GM15510 (cell line): ENCODE measurements around the gene SEMA4C.

Experiments used
- POLR2A ChIP-seq: IDR thresholded peaks from 3 replicates; pipeline ENCODE4 v1.6.1; 2011; ENCODE audit warnings: borderline replicate concordance; ENCODE audit not compliant: insufficient read length; ENCODE audit errors: extremely low read depth

SEMA4C gene

DNA sequence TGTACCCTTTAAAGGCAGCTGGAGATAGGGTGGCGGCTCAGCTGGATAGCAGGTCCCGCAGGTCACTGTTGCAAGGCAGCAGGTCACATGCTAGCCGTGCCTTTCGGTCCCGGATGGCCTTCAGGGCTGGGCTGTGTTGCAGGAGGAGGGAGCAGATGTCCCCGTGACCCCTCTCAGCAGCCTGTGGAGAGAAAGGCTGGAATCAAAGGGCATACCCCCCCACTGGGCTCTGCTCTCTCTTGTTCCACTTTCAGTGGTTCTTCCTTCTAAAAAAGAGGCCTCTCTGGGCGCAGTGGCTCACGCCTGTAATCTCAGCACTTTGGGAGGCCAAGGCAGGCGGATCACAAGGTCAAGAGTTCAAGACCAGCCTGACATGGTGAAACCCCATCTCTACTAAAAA, 21.6 kb downstream of the SEMA4C start:
- no peak for TF ChIP-seq POLR2A

DNA sequence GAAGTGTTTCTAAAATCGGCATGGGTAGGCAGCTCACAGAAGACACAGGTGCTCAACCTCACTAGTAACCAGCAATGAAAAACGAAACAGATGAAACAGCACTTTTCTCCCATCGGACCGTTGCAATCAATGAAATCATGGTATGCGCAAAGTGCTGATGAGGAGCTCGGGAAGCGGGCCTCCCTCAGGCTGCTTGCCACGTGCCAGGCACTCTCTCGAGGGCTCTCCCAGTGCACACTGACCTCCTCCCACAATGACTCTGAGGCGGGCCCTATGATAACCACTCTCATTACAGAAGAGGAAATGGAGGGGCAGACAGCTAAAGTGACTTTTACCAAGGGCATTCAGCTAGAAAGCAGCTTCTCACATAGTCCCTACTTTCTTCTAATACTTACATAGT, 22.3 kb downstream of the SEMA4C start:
- TF ChIP-seq POLR2A = no peak

DNA sequence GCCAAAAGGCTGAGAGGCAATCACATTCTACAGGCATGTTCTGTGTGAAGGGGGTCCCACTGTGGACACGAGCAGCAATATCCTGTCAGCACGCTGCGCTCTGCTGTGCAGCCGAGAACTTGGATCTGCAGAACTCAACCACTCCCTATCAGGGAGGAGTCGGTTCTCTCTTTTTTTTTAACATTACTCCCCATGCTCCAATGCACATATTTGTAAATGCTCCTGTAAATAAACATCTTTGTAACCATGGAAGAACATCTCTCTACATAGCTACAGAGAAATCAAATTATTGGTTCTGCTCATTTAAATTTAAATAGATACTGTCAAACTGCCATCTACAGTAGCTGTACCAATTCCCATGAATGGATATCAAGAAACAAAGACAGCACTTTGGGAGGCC, 23.1 kb downstream of the SEMA4C start:
- TF ChIP-seq POLR2A = no peak

DNA sequence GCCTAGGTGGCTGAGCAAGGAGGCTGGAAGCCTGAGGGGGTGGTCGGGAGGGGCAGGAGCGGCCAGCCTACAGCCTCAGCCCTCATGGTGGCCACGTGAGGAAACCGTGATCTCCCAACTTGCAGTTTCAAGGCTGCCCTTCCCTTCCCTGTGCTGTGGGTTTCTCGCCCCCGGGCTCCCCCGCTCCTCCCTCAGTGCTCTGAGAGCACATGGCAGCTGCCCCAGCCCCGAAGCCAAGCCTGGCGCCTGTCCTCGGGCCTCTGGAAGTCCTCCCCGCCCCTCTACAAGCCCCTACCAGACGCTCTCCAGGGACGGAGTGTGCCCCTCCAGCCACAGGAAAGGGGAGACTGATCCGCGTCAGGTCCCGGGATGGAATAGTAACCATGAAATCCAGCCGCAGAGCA, 25.5 kb downstream of the SEMA4C start:
- no peak for TF ChIP-seq POLR2A

DNA sequence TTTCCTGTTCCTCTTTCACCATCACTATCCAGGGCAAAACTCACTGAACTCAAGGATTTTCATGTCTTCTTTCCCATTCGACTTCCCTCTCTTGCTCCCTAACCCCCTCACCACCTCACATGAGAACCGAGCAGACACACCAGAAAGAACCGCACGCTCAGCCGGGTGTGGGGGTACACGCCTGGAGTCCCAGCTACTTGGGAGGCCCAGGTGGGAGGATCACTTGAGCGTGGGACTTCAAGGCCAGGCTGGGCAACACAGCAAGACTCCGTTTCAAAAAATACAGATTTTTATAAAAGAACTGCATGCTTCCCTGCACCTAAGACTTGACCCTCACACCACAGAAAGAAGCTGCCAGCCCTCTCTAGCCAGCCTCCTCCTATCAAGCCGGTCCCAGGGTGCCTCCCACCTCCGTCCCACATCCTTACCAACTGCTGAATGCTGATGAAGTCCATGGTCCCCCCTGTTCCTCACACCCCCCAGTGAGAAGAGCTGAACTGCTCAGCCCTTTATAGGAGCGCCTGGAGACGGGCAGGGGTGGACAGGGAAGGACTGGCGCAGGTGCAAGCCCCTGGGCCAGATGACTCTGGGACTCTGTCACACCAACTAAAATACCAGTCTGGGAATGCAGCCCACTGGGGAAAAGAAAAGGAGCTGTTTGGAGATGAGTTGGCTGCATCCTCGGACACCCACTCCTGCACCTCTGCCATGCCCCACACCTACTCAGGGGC, 26.2 kb downstream of the SEMA4C start, which contains the start of gene ANKRD23:
Gene ANKRD23, minus strand, starts transcription at position 484 of the 731 bp plus-strand sequence. Its CDS starts 29 bp downstream, at position 455.
- TF ChIP-seq POLR2A = no peak

DNA sequence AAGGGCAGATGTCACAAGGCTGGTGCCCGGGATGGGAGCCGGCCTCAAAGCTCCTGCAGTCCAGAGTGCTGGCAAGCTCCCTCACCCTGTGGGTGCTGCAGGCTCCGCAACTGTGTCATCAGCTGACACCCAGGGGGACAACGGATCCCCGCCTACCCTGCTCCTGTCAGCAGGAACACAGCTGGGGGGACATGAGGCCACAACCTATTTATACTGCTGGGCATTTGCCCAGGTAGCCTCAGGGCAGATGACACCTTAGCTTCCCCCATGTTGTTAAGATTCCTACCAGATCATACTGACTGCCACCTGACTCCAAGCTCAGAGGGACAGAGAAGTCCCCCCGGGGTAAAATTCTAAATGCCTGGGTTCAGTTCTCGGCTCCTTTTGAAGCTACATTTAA, 27.3 kb downstream of the SEMA4C start:
- no peak for TF ChIP-seq POLR2A

DNA sequence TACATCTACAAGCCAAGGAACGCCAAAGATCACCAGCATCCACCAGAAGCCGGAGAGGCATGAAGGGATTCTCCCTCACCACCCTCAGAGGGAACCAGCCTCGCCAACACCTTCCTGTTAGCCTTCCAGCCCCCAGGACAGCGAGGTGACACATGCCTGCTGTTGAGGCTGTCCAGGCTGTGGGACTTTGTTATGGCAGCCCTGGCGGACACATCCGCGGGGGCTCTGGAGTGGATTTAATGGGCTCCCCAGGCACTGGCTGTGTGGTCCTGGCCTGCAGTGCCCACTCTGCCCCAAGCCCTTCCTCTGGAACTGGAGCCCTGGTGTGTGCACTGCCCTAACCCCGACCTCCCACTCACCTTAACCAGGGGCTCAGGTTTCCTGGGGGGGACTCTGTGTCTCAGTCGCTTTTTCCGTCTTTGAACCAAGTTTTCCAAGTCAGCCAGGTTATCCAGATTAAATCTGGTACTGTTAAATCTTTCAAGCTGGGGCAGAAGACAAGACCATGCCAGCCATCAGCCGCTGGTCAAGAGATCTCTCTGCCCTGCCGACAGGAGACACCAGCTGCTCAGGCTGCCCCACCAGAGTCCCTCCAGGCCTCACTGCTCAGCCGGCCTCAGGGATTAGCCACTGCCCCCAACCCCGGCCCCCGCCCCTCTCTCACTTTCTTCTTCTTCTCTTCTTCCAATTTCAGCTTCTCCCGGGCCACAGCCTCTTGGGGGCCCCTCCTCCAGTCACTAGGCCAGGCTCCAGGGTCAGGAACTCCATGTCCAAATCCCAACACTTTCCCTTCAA, 28.0 kb downstream of the SEMA4C start:
- TF ChIP-seq POLR2A = no peak

DNA sequence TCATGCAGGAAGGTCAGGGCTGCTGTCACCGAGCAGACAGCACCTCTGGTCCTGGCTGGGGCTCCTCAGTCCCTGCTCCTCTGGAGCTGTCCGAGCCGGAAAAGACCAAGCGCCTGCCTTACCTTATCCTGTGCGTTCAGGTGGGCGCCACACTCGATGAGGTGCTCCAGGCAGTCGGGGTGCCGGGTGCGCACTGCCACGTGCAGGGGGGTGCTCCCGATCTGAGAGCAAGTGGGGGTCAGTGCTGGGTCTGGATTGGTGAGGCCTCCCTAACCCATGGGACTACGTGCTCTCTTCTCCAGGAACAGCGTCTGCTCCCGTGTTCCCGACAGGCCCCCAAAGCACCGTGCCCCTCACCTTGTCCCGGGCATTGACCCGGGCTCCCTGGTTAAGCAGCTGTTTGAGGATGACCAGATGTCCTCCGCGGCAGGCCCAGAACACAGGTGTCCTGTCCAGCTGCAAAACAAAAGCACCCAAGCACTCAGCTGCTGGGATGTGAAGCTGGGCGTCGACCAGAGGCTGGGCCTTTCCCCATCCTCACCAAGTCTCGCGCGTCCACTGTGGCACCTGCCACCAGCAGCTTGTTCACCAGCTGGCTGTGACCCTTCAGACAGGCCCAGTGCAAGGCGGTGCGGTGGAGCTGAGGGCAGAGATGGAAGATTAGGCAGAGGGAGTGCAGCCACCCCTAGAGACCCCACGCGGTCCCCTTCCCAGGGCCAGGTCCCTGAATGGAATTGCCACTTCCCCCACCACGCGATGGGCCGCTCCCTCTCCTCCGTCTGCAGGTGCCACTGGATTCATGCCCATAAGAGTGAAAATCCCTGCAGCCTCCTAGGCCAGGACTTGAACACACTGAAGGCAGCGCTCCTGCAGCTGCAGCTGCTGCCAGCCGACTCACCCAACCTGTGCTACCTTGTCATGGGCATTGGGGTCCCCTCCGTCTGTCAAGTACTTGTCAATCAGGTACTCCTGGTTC, 29.7 kb downstream of the SEMA4C start:
- TF ChIP-seq POLR2A = no peak

DNA sequence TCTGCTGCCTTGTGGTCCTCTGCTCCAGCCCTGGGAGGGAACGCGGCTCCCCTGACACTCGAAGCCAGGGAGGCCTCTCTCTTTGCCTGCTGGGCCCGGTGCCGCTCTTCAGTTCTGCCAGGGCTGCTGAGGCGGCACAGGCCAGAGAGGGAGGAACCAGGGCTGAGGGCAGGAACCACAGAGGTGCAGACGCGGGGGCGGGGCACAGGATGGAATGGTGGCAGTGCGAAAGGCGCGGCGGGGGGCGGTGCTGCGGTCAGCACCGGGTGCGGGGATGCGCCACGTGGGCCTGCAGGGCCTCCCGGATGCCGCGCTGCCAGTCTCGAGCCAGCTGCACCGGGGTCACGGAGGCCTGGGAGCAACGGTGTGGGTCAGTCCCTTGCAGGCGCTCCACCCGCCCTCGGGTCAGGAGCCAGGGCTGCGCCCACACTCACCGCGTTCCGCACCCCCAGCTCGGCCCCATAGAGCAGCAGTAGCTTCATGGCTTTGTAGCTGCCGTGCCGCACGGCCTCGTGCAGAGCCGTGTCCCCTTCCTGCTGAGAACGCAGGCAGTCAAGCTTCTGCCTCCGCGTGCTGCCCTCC, 30.5 kb downstream of the SEMA4C start:
- TF ChIP-seq POLR2A = no peak

DNA sequence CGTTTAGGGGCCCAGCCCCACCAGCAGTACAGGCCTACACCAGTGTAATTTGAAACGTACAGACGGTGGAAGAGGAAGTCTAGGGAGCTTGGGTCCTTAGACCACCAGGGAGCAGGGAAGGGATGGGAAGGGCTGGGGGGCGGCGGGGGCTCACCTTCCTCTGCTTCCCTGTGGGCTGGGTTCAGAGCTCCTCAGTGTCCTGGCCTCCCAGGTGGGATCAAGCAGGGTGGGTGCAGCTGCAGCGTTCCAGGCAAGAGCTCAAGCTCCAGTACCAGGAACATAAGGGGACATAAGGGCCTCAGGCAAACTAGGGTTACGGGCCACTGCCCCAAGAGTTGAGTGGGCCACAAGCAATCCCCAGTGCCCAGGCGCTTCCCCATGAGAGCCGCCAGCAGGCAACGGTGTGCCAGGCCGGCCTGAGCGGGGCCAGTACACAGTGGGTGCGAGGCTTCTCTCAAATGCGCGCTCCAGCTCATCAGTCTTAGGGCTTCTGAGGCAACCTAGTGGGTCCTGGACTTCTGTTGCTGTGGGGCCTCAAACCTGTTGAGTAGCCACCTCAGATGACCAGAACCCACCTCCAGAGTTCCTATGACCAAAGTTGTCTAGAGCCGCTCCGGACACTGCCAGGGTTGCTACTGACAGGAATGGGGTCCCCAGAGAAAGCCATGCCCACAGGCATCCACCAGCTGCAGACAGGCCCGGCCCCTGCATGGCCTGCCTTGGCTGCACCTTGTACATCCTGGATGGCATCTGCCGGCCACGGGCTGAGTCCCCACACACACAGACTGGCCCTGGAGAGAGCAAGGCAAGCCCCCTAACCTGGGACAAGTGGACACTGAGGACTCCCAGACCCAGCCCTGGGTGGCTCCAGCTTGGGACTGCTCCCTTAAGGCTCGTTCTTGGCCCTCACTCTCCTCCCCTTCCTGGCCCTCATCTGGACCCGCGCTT, 31.3 kb downstream of the SEMA4C start:
- no peak for TF ChIP-seq POLR2A

DNA sequence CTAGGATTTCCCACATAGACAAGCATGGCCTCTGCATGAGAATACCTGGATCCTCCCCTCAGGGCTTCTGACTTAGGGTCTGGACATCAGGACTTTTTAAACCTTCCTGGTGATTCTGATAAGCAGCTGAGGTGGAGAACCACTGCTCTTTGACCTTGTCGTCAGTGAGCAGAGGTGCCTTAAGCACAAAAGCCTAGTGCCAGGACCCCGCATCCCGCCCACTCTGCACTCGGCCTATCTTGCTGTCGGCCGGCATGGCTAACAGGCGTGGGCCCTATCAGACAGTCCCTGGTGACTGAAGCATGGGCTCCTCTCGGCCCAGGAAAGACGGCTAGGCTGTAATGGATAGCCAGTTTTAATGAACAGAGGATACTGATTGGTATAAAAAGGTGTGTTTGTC, 32.3 kb downstream of the SEMA4C start:
- no peak for TF ChIP-seq POLR2A

DNA sequence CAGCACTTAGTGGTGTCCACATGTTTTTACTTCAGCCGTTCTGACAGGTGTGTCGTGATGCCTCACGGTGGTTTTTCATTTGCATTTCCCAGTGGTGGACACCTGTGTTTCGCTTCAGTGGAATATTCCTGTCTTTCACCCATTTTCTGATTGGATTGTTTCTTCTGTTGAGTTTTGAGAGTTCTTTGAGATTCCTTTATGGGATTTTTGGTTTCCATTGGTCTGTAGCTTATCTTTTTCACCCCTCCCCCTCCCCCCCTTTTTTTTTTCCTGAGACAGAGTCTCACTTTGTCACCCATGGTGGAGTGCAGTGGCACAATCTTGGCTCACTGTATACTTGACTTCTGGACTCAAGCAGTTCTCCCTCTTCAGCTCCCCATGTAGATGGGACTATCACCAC, 34.0 kb downstream of the SEMA4C start:
- no peak for TF ChIP-seq POLR2A

DNA sequence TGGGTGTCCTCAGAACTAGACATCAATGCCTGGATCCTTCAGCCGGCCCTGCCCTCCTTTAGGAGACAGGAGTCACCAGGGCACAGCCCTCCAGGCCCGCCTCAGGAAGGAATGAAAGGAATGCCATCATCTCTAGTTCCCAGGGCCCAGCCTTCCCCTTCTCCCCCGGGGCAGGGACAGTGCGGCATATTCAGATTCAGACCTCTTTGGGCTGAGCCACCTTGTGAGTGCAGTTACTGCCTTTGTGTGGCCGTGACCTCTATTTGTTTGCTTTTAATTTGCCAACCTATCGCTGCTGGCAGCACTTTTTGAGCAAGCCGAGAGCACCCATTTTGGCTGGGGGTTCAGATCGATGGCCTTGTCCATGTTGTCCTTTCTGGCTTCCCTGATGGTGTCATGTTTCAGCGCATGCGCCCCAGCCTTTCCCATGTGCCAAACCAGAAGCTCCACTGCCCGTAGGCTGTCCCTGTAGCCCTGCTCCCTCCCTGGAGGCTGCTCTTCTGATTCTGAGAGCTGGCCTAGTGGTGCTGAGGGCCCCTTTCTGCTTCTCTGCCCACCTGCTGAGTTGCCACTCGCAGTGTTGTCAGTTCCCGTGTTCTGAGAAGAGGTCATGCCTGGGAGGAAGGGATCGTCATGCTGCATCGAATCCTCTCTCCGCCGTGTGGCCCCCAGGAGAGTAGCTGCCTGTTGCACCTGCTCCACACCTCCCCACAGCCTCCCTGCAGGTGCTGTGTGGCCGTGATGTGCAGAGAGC, 36.9 kb downstream of the SEMA4C start:
- TF ChIP-seq POLR2A = no peak

DNA sequence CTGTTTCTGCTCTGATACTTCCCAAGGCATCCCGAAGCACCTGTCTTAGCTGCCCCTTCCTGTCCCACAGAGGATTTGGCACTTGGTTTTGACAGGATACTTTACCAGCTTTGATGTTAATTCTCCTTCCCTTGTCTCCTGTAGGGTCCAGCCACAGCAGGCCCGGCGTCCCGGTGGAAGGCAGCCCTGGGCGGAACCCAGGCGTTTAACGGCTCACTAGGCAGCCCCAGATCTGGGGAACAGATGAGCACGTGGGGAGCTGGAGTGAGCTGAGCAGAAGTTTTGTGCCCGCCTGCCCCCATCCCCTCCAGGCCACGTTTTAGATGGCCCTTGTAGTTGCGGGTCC, 37.5 kb downstream of the SEMA4C start:
- TF ChIP-seq POLR2A = no peak

DNA sequence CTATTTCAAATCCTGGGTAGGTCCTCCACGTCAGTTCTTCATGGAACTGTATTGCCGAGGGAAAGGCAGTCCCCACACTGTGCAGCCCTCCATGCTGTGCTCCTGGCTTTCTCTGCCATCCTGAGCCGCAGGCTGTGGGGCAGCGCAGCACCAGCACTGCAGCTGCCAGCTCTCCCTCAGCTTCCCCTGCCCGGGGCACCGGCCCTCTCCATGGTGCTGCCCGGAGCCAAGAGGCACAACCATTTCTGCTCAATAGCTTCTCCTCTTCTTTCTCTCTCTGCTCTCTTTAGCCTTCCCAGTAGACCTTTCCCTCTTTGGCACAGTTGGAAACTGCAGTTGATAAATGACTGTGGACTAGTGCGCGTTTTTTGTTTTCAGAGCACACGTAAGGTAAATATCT, 38.2 kb downstream of the SEMA4C start:
- TF ChIP-seq POLR2A = no peak
